ENCODE results near the gene OSGEP.

DNA sequence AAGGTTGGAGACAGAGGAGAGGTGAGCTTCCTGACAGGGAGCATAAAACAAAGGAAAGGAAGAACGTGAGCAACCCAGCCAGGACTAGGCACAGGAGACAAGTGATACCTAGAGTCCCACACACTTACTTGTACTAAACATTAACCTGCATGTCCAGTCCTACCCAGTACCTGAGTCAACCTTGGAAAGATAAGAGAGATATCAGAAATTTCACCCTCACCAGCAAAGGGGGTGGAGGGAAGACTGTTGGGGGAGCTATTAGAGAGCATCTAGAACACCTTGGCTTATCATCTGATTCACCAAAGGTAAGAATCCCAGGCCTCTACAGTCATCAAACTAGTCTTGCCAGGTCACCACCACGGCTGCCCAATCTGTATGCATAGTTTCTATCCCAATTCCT lies 29.8 kb downstream of the OSGEP start:
- TF ChIP-seq, protein P1, sequence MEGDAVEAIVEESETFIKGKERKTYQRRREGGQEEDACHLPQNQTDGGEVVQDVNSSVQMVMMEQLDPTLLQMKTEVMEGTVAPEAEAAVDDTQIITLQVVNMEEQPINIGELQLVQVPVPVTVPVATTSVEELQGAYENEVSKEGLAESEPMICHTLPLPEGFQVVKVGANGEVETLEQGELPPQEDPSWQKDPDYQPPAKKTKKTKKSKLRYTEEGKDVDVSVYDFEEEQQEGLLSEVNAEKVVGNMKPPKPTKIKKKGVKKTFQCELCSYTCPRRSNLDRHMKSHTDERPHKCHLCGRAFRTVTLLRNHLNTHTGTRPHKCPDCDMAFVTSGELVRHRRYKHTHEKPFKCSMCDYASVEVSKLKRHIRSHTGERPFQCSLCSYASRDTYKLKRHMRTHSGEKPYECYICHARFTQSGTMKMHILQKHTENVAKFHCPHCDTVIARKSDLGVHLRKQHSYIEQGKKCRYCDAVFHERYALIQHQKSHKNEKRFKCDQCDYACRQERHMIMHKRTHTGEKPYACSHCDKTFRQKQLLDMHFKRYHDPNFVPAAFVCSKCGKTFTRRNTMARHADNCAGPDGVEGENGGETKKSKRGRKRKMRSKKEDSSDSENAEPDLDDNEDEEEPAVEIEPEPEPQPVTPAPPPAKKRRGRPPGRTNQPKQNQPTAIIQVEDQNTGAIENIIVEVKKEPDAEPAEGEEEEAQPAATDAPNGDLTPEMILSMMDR (IDR thresholded peaks at IDR 0.05), result no peak
- no peak for TF ChIP-seq POLR2A (IDR thresholded peaks at IDR 0.05)
